OCI-LY3 (cell line): ENCODE results near the gene BLOC1S4.

Source experiments
- CTCF ChIP-seq: fragments of 200-600, 300-600 bp; sonication (generic); IDR thresholded peaks from 2 replicates; pipeline ENCODE4 v1.5.1; 2014; ENCODE audit warnings: antibody characterized with exemption, low read length, low read depth
- EZH2phosphoT487 ChIP-seq: fragments of 200-600 bp; shearing (Covaris generic); IDR thresholded peaks from 2 replicates; pipeline ENCODE4 v1.6.1; 2018; ENCODE audit warnings: antibody characterized with exemption, mixed run types, low read depth

GRCh38 chr4:6751611-6752485, 35.9 kb downstream of the BLOC1S4 start:
- TF ChIP-seq CTCF (no peak), EZH2phosphoT487 (no peak)
